Stimulated activated CD4-positive, alpha-beta T cell treated with anti-CD3 and anti-CD28 coated beads, Interleukin-4, amount 100 ng/mL, for 48 hours (primary cell): Measurements from ENCODE around the gene LPAR1.
"Not testable (repeated sequence)": the region's sequence is repeated elsewhere in the genome, so short reads cannot be mapped to it uniquely, and the experiment has no call there.

Experiments
- DNase-seq, 2 donors: peaks; one replicate each; pipeline ENCODE4 v3.0.0-alpha.2; 2020; ENCODE audit warnings: low read depth in 2 of 2

LPAR1 gene

DNA sequence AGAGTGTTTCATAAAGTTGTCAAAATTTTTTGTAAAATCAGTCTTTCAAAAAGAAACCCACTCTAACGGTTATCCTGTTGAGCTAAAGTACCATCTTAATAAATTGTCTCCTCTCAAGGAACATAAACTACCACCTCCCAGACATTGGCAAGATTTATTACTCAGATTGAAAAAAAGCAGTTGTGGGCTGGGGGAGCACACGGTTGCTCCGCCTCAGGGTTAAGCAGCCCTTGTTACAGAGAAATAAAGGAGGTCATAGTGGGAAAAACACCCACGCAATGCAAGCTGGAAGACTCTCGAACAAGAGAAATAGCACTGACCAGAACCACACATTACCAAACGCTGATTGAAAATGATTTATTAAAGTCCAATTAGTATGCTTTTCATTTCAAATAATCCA is 165.3 kb downstream of the LPAR1 start:
- no peak for DNase-seq

DNA sequence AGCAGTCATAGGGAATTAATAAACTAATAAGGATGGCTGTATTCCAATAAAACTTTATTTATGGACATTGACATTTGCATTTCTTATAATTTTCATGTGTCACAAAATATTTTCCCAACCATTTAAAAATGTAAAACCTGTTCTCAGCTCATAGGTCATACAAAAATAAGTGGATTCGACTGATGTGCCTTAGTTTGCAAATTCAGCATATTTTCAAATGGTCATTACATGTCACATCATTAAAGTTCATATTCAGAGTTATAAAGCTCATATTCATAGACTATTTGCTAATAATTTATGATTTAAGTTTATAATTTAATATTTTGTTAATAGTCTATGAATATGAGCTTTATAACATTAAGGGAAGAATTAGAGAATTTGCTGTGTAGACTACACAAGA is 166.5 kb downstream of the LPAR1 start:
- no peak for DNase-seq

DNA sequence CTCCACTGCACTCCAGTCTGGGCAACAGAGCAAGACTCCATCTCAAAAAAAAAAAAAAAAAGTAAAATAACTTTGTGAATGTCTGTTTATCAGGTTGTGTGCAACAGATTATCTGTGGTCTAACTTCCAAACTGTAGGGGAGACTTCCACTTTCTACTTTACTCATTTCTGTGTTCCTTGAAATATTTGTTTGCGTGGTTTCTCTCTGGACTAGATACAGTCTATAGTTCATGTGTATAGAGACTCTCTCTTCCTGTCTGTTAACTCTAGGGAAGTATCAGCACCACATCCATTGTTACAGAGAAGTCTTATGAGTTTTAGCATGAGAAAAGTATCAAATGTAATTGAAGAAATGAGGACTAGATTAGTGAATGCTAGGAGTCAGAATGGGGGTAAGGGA is 168.3 kb downstream of the LPAR1 start:
- no peak for DNase-seq

DNA sequence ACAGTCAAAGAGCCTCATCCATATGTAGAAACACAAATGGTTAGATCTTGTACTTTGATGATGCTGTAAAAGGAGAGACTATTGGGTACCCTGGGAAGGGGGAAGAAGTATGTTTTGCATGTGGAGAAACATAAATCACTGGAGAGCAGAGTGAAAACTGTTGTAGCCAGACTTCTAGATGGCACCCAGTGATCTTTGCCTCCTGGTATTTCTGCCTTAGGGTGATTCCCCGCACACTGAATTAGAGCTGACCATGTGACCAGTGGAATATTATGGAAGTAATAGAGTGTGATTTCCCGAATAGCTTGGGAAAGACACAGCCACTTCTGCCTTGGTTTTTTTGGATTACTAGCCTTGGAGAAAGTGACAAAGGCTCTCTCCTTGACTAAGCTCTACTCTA is 174.3 kb downstream of the LPAR1 start:
- DNase-seq: no peak

DNA sequence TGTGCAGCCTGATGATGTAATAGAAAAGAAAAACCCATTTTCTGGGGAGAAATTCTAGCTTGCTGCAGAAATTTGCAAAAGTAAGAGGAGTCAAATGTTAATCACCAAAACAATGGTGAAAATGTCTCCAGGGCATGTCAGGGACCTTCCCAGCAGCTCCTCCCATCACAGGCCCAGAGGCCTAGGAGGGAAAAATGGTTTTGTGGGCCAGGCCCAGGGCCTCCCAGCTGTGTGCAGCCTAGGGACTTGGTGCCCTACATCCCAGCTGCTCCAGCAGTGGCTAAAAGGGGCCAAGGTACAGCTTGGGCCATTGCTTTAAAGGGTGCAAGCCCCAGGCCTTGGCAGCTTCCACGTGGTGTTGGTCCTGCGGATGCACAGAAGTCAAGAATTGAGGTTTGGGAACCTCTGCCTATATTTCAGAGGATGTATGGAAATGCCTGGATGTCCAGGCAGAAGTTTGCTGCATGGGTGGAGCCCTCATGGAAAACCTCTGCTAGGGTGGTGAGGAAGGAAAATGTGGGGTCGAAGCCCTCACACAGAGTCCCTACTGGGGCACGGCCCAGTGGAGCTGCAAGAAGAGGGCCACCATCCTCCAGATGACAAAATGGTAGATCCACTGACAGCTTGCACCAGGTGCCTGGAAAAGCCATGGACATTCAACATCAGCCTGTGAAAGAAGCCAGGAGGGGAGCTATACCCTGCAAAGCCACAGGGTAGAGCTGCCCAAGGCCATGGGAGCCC is 176.7 kb downstream of the LPAR1 start:
- not testable (repeated sequence) for DNase-seq

DNA sequence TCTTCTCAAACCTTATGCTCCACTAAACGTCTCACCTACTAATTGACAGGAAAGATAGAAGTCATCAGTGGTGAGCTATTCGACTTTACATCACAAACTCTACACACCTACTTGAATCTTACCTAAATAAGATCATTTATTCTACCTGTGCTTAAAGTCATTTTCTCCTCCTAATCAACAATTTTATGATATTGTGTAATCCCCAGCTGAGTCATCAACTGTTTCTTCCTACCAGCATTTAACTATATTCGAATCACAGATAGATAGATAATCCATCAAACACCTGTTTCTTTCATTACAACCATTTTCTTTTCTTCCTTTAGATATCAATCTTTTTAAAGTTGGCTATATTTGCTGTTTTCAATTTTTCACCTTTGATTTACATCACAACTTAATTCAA is 181.5 kb downstream of the LPAR1 start:
- DNase-seq: no peak

DNA sequence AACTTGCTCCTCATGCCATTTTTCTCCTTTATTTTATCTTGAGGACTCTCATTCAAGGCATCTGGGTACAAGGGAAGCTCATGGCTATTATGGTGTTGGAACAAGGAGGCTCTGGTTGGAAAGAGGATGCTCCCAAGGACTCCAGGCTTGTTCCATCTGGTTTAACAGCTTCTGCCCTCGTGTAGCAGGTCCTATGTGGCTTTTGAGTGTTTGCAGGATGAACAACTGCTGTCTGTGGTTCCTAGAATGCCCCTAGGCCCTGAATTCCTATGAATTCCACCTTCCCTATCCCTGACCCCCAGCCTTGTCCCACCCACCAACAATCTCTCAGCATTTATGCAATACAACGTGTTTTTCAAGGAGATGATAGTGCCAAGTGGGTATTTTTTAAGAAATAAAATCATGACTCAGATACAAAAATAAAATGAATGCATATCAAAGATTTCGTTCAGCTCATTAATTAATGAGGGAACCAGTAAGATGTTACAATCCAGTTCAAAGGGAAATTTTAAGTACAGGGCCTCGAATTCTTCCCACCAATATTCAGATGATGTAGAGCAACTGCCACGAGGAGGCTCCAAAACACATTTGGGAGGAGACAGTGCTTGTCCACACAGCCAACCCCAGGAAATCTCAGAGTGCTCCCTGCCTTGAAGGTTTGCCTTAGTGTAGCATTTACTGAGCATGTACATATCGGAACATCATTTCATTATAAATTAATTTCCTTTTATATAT is 187.7 kb downstream of the LPAR1 start:
- no peak for DNase-seq

DNA sequence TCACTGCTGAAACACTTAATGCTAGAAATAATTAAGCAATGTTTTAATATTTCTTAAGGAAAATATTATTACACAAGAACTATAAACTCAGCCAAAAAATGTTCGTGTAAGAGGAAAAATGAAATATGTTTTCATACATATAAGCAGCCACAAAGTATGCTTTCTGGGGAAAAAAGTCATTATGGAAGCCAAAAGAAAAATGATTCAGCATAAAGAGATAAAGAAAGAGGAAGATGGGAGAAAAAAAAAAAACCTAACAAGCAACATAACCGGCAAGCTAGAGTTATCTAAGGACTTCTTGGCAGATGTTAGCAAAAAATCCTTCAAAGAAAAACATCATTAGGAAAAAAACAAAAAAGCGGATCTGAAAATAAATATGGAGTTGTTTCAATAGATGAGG is 190.6 kb downstream of the LPAR1 start:
- DNase-seq: no peak

DNA sequence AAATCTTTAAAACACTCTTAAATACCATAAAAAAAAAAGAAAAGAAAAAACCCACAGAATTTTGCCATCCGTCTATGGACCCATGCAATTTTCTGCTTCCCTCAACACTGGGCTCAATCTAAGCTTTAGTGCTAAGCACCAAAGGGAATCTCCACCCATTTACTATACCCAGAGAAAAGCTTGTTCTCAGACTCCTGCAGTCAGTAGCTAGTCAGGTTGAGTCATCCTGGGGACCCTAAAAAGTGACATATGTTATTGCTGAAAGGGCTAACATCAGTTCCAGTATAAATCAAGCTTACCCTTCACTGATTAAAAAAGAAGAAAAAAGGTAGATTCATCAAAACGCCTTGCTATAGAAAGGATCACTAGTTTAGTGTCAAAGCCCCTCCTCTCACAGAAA is 192.1 kb downstream of the LPAR1 start:
- no peak for DNase-seq

DNA sequence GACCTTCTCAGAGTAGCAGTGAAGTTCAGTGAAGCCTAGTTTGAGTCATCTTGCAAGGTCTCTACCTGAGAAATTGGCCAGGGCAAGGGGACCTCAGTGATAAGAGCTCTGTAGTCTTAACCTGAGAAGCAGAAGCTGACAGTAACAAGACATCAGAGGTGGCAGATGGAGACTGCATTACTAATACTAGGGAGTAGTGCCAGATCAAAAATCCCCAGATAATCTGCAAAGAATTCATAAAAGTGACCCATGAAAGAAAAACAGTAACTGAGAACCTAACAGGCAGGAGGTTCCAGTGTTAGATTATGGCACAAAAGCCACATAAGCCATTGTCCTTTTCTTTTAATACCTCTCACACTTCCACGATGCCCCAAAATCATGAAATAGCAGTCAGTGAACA is 194.1 kb downstream of the LPAR1 start:
- DNase-seq: no peak

DNA sequence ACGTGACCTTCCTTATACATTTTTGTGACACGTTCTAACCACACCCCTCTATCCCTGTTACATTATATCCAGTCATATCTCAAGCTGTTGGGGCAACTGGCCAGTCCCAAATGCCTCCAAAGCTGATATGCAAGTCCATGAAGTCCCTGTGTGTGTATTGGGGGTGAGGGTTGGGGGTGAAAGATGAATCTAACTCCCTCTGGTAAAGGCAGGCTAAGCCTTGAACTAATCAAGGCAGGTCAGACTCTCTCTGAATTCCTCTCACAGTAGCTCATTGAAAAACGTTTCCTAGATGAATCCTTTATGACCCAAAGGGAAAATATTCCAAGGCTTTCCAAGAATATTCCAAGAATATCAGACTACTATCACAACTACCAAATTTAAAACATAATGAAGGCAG is 195.3 kb downstream of the LPAR1 start:
- no peak for DNase-seq

DNA sequence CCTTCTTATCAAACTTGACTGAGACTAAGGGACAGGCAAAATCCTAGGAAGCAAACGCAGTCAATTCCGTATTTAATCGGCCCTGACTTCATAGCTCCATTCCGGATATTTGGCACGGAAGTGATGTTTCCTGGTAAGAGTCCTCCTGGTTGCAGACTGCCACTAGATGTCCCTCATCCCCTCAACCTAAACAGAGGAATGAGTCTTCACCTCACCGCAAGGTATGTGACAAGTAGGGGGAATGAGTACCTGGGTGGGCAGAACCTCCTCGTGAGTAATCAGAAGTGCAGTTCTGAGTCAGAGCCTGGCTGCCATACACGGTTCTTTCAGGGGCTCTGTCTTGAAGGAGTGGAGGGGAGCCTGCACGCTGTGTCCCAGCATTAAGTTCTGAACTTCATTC is 196.1 kb downstream of the LPAR1 start:
- DNase-seq: no peak

DNA sequence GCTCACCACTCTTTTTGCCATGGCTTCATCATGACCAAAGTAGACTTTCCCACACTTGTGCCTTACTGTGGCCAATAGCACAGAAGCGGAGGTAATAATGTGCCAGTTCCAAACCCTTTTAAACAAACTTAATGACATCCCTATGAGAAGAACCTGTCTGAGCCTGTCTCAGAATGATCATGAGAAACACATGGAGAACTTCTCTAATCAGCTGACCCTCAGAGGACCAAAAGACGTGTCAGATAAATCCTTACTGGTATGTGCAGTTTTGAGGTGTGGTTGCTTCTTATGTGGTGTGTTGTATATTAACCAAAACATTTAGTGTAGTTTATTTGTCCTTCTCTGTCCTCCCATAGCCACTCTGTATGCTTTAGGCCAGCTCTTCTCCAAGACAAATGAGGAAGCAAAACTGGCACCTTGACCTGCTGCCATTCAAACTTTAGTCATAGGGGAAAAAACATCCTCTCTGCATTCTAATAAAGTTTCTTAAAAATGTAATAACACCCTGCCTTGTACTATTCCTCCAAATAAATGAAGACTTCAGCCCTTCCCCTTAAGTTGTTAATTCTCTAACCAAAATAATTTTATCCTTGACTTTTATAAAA is 200.8 kb downstream of the LPAR1 start:
- DNase-seq: no peak

DNA sequence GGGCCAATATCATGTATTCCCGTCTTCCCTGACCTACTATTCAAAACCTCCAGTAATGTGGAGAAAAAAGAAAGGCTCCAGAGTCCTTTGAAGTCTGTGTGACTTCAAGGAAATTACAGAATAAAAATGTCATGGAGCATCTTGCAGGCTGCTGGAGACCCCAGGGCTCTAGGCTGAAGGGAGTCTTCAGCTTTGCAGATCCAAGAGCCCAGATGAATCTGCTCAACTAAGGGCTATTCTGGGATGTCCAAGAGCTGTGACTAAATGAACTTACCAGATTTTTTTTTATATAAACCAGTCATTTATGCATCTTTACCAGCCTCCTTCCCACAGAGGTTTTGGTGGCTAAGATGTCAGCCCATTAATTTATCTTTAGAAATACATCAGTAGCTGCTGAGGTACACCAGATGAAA is 202.4 kb downstream of the LPAR1 start:
- no peak for DNase-seq

DNA sequence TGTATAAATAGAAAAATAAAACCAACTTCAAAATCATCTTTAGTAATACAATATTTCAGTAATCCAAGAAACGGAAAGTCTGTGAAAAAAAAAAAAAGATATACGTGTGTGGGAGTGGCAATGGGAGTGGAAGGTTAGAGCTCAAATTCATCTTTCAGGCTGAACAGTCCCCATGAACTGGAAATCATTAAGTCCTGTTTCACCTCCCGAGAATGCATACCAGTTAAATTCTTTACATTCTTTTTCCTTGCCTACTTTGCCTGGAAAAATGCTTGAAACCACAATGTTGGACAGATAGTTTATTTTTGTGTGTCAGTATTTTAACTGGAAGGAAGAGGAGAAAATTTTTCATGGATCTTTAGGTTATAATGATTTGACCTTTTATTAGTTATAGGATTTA is 202.9 kb downstream of the LPAR1 start:
- DNase-seq: no peak

DNA sequence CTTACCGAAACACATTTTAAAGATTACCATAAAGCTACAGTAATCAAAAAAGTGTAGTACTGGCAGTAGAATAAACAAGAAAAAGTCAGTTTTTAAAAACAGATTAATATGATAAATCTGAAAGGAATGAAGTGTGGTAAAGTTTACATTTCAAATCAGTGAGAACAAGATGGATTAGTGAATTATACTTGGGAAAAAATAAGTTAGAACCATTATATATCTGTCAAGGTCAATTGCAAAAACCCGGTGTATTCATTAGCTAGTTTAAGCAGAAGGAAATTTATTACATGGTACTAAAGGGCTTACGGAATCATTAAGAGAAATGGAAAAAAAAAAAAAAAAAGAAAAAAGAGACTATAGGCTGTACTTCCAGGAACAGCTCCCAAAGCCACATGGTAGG is 205.3 kb downstream of the LPAR1 start:
- no peak for DNase-seq

DNA sequence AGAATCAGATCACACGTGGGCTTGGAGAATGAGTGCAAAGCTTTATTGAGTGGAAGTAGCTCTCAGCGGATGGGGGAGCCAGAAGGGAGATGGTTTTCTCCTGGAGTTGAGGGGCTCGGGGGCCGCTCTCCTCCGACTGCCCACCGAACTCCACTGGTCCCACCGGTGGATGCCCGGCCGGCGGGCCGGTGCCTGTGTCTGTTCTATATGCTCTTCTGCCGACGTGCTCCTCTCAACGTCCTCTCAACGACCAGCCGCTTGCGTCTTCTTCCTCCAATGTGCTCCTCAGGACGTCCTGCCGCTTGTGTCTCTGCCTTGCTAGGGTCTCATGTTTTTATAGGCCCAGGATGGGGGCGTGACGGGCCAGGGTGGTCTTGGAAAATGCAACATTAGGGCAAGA is 207.8 kb downstream of the LPAR1 start:
- DNase-seq: no peak

DNA sequence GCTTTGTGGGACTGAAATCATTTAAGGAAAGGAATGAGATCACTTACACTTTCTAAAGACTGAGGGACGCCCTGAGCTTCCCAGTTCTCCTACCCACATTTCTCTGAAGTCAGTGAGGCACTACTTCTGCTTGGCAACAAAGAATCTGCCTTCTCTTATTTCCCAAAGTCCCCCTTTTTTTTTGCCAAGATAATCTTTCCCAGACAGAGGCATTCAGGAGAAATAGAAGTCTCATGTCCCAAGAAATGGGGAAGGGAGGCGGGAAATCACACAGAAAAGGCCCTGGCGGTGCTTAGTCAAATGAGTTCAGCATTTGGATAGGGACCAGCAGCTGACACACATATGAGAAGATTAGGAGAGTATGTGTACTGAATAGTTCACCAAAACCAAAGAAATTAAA is 210.0 kb downstream of the LPAR1 start:
- no peak for DNase-seq

DNA sequence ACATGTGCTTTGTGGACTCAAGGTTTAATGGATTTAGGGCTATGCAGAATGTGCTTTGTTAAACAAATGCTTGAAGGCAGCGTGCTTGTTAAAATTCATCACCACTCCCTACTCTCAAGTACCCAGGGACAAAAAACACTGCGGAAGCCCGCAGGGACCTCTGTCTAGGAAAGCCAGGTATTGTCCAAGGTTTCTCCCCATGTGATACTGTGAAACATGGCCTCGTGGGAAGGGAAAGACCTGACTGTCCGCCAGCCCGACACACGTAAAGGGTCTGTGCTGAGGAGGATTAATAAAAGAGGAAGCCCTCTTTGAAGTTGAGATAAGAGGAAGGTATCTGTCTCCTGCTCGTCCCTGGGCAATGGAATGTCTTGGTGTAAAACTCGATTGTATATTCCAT is 211.9 kb downstream of the LPAR1 start:
- DNase-seq: not testable (repeated sequence)

DNA sequence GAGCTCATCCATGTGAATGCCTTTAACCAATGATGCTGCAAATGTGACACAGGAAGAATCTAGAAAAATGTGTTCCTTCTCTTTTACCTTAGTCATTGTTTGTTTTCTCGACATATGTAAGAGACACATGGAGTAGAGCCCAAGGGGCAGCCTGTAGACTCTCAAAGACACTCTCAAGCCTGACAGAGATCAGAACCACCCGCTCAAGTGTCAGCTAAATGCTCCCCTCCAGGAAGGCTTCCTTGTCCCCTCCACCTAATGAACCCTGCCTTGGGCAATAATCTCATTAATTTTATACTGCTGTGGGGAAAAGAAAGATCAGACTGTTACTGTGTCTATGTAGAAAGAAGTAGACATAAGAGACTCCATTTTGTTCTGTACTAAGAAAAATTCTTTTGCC is 212.3 kb downstream of the LPAR1 start:
- DNase-seq: no peak

DNA sequence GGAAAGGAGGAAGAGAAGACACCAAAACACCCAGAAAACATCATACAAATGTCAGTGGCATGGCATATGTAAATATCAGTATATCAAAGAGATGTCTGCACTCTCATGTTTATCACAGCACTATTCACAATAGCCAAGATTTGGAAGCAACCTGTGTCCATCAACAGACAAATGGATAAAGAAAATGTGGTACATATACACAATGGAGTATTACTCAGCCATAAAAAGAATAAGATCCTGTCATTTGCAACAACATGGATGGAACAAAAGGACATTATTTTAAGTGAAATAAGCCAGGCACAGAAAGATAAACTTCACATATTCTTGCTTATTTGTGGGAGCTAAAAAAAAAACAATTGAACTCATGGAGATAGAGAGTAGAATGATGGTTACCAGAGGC is 213.1 kb downstream of the LPAR1 start:
- DNase-seq: not testable (repeated sequence)
